Lung (tissue), 12 donors: ENCODE results near the gene PHB1. TPM values are rescaled to one million over a fixed set of nuclear protein-coding genes. Genes with fewer than 3 reads are reported as not detected.

Experiments
- ATAC-seq: fragments of 200-7000 bp; cut with Tn5 transposase; one replicate; pipeline ENCODE4 v1.9.1; 2020; ENCODE audit warnings: moderate number of reproducible peaks; ENCODE audit not compliant: insufficient read depth, low FRiP score
- DNase-seq, 3 donors: peaks; one replicate each; pipeline ENCODE4 v3.0.0-alpha.2; 2013 to 2017
- H3K27ac ChIP-seq, 2 donors: one replicate each; pipeline ENCODE4 v1.5.1; 2013; ENCODE audit warnings: mild to moderate bottlenecking in 2 of 2, moderate library complexity in 2 of 2, control low read depth in 1 of 2, inconsistent platforms in 1 of 2, low read depth in 1 of 2, low read length in 1 of 2
- H3K27me3 ChIP-seq, 3 donors: one replicate each; pipeline ENCODE4 v1.5.1; 2013; ENCODE audit warnings: low read length in 2 of 3; ENCODE audit not compliant: control insufficient read depth in 3 of 3, insufficient read depth in 3 of 3
- H3K36me3 ChIP-seq, 4 donors: one replicate each; pipeline ENCODE4 v1.5.1; 2013; ENCODE audit warnings: low read length in 4 of 4, mild to moderate bottlenecking in 1 of 4, moderate library complexity in 1 of 4; ENCODE audit not compliant: control insufficient read depth in 4 of 4, insufficient read depth in 4 of 4
- H3K4me1 ChIP-seq, 5 donors: one replicate each; pipeline ENCODE4 v1.5.1; 2013; ENCODE audit warnings: low read length in 5 of 5, mild to moderate bottlenecking in 2 of 5, moderate library complexity in 1 of 5; ENCODE audit not compliant: control insufficient read depth in 5 of 5, insufficient read depth in 5 of 5
- H3K4me3 ChIP-seq: one replicate; pipeline ENCODE4 v1.5.1; 2013; ENCODE audit warnings: mild to moderate bottlenecking, control low read depth, moderate library complexity
- H3K9ac ChIP-seq, 2 donors: one replicate each; pipeline ENCODE4 v1.5.1; 2013; ENCODE audit warnings: low read length in 2 of 2, control low read depth in 1 of 2; ENCODE audit not compliant: insufficient read depth in 1 of 2
- H3K9me3 ChIP-seq, 4 donors: one replicate each; pipeline ENCODE4 v1.5.1; 2013; ENCODE audit warnings: low read length in 3 of 4, mild to moderate bottlenecking in 1 of 4, moderate library complexity in 1 of 4; ENCODE audit not compliant: control insufficient read depth in 4 of 4, insufficient read depth in 3 of 4
- CTCF ChIP-seq: IDR thresholded peaks from 2 replicates; pipeline ENCODE4 v1.5.1; 2012; ENCODE audit warnings: mild to moderate bottlenecking; ENCODE audit errors: control extremely low read depth, extremely low read depth
- WGBS, 2 donors: extraction: QIAGEN DNeasy Blood & Tissue Kit; methylation state at CpG; one replicate each; pipeline ENCODE4 v1.1.7; 2013; 5-methylcytosine and 5-hydroxymethylcytosine counted together
- polyA plus RNA-seq, 2 donors: library from polyadenylated mRNA; stranded (reverse); fragments of 200-250 nt; gene quantifications; one replicate each; pipeline ENCODE4 v1.2.1, GENCODE V29; 2013
- total RNA-seq, 2 donors: library from RNA; depleted of rRNA in 1 of 2; stranded (reverse); fragments of >200 nt in 1 of 2; gene quantifications; one replicate each; pipeline ENCODE4 v1.2.1, GENCODE V29; 2014 to 2021
- donor health status: control.
- donor health status: control.
- donor health status: Bipolar disorder and iron deficiency.
- donor health status: healthy.
- donor health status: DM: yes; HTN: yes; CAD: no.

Gene PHB1
- total and polyA plus RNA-seq, 4 donors: 51.2 to 209 (median 128) TPM

GRCh38 chr17:49373115-49373514, 41.6 kb downstream of the PHB1 start:
- Histone ChIP-seq H3K9ac (no peak overlapping the region), H3K36me3 (no peaks in the 10 kb centered on the region), H3K4me3 (no peak overlapping the region), H3K9me3 (peaks cover 0 to 1% (median 0%) of the 10 kb centered on the region in 4 donors), H3K27me3 (no peaks in the 10 kb centered on the region), H3K4me1 (no peaks in the 10 kb centered on the region), H3K27ac (no peak overlapping the region)
- DNase-seq: no peak
- ATAC-seq: no peak
- 94 to 95% methylated on average over 6 of the region's 6 CpGs for WGBS, 2 donors
- TF ChIP-seq CTCF: no peak

- DNase-seq (no peak), ATAC-seq (no peak)
- Histone ChIP-seq H3K27me3 (no peaks in the 10 kb centered on the region), H3K9me3 (no peaks in the 10 kb centered on the region), H3K4me1 (no peaks in the 10 kb centered on the region), H3K9ac (no peak overlapping the region), H3K36me3 (no peaks in the 10 kb centered on the region), H3K27ac (no peak overlapping the region), H3K4me3 (no peak overlapping the region)
- TF ChIP-seq CTCF: no peak
- WGBS, 2 donors: 73 to 77% methylated on average over 7 of the region's 7 CpGs
Observed at GRCh38 chr17:49372425-49372824, 42.3 kb downstream of the PHB1 start.

GRCh38 chr17:49370971-49371834, 43.5 kb downstream of the PHB1 start:
- Histone ChIP-seq H3K9me3 (no peaks in the 10 kb centered on the region), H3K4me3 (no peak overlapping the region), H3K27ac (no peak overlapping the region), H3K4me1 (no peaks in the 10 kb centered on the region), H3K9ac (no peak overlapping the region), H3K27me3 (no peaks in the 10 kb centered on the region), H3K36me3 (no peaks in the 10 kb centered on the region)
- ATAC-seq: no peak
- no peak for TF ChIP-seq CTCF
- WGBS, 2 donors: 70 to 74% methylated on average over 13 of the region's 13 CpGs
- no peak for DNase-seq
